ENCODE results near the gene CDH4. TPM values are rescaled to one million over a fixed set of nuclear protein-coding genes. Genes with fewer than 3 reads are reported as not detected.
"Not testable (repeated sequence)": the region's sequence is repeated elsewhere in the genome, so short reads cannot be mapped to it uniquely, and the experiment has no call there.

CDH4 gene
- polyA plus RNA-seq, 4 donors, result 1.1 to 8.1 (median 6.9) TPM

DNA sequence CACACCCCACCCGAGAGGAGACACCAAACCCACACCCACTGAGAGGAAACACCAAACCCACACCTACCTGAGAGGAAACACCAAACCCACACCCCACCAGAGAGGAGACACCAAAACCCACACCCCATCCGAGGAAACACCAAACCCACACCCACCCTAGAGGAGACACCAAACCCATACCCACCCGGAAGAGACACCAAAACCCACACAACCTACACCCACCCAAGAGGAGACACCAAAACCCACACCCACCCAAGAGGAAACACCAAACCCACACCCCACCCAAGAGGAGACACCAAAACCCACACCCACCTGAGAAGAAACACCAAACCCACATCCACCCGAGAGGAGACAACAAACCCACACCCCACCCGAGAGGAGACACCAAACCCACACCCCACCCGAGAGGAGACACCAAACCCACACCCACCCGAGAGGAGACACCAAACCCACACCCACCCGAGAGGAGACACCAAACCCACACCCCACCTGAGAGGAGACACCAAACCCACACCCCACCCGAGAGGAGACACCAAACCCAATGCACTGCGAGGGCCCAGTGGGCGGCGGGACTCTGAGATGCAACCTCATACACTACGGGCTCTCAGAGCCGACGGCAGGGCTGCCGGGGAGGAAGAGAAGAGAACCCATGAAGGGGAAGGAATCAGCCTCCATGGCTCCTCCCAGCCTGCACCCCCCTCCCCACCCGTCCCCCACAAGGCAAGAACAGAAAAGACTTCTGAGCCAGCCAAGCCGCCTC is 730.3 kb downstream of the CDH4 start:
- DNase-seq (ENCODE audit: low read depth in 4 of 4, low spot score in 3 of 4), result no peak

GRCh38 chr20:61982951-61983315 is 730.9 kb downstream of the CDH4 start:
- no peak for DNase-seq (ENCODE audit: low read depth in 4 of 4, low spot score in 3 of 4)

GRCh38 chr20:61983965-61984364 is 731.9 kb downstream of the CDH4 start:
- DNase-seq (ENCODE audit: low read depth in 4 of 4, low spot score in 3 of 4), result no peak

- not testable (repeated sequence) for DNase-seq (ENCODE audit: low read depth in 4 of 4, low spot score in 3 of 4)
Observed at GRCh38 chr20:61984431-61984830, 732.4 kb downstream of the CDH4 start.

GRCh38 chr20:61985096-61985495 is 733.0 kb downstream of the CDH4 start:
- DNase-seq (ENCODE audit: low read depth in 4 of 4, low spot score in 3 of 4), result no peak

GRCh38 chr20:61986762-61987321 is 734.8 kb downstream of the CDH4 start:
- no peak for DNase-seq (ENCODE audit: low read depth in 4 of 4, low spot score in 3 of 4)

- no peak for DNase-seq (ENCODE audit: low read depth in 4 of 4, low spot score in 3 of 4)
Observed at GRCh38 chr20:61988665-61989064, 736.6 kb downstream of the CDH4 start.

DNA sequence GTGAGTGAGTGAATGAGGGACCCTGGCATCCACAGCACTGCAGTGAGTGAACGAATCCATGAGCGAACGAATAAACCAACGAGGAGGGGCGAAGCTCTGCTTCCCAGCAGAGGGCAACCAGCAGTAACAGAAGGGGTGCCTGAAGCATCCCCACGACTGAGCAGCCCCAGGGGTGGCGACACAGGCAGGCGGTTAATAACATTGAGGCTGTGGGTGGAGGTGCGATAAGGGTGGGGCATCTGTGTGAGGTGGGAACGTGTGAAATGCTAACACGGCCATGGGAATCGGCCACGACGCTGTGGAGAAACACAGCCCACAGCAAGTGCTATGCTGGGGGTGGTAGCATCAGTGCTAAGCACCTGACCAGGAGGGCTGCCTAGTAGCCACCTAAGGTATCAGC is 737.7 kb downstream of the CDH4 start:
- DNase-seq (ENCODE audit: low read depth in 4 of 4, low spot score in 3 of 4), result no peak
